PC-3 (cell line): ENCODE results near the gene STPG2.

Source experiments
- CTCF ChIP-seq: fragments of 300-600 bp; sonication (generic); conservative IDR thresholded peaks from 2 replicates; pipeline ENCODE4 v1.5.1; 2017; ENCODE audit warnings: antibody characterized with exemption, low read depth, mild to moderate bottlenecking, low read length
- EZH2 ChIP-seq: fragments of 300-600 bp; sonication (generic); IDR thresholded peaks from one replicate; pipeline ENCODE4 v1.6.1; 2017; ENCODE audit warnings: antibody characterized with exemption, mild to moderate bottlenecking, low read length; ENCODE audit not compliant: unreplicated experiment

- TF ChIP-seq CTCF (no peak), EZH2 (no peak)
Observed at GRCh38 chr4:97548186-97548585, 595.1 kb downstream of the STPG2 start.
